T-helper 17 cell (primary cell): Measurements from ENCODE around the gene PIGC. TPM values are rescaled to one million over a fixed set of nuclear protein-coding genes. Genes with fewer than 3 reads are reported as not detected.
"Not testable (repeated sequence)": the region's sequence is repeated elsewhere in the genome, so short reads cannot be mapped to it uniquely, and the experiment has no call there.

Source experiments
- ATAC-seq: fragments of 150-1000 bp; cut with Tn5 transposase; 2 replicates; pipeline ENCODE4 v1.10.0; 2021; ENCODE audit warnings: mild to moderate bottlenecking, moderate library complexity
- DNase-seq, 3 donors: peaks; one replicate each; pipeline versions ENCODE4 v3.0.0 to v3.0.0-alpha.2; 2020 to 2021
- H3K9me3 ChIP-seq: one replicate; pipeline ENCODE4 v1.7.0; 2013; ENCODE audit warnings: low read length, mild to moderate bottlenecking; ENCODE audit not compliant: control insufficient read depth, poor library complexity, severe bottlenecking
- H3K27ac Mint-ChIP-seq: one replicate; pipeline ENCODE4 v1.8.0; 2022; ENCODE audit warnings: mild to moderate bottlenecking, moderate library complexity, mixed read lengths
- H3K27me3 Mint-ChIP-seq: one replicate; pipeline ENCODE4 v1.8.0; 2022; ENCODE audit warnings: mixed read lengths
- H3K36me3 Mint-ChIP-seq: one replicate; pipeline ENCODE4 v1.8.0; 2022; ENCODE audit warnings: low read depth, mixed read lengths
- H3K4me1 Mint-ChIP-seq: one replicate; pipeline ENCODE4 v1.8.0; 2022; ENCODE audit warnings: mild to moderate bottlenecking, mixed read lengths
- H3K4me3 Mint-ChIP-seq: one replicate; pipeline ENCODE4 v1.8.0; 2022; ENCODE audit warnings: mild to moderate bottlenecking, moderate library complexity, mixed read lengths
- total RNA-seq, 4 donors: library from RNA in 2 of 4; stranded (reverse) in 2 of 4; gene quantifications; one replicate each; pipeline ENCODE4 v1.2.3 and lab custom pipeline; 2022 to 2026

Gene PIGC
- total RNA-seq, 2 donors from 2014 or later = 21.4 to 24.9 TPM

DNA sequence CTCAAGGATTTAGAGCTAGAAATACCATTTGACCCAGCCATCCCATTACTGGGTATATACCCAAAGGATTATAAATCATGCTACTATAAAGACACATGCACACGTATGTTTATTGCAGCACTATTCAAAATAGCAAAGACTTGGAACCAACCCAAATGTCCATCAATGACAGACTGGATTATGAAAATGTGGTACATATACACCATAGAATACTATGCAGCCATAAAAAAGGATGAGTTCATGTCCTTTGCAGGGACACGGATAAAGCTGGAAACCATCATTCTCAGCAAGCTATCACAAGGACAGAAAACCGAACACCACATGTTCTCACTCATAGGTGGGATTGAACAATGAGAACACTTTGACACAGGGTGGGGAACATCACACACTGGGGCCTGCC lies 6.7 kb downstream of the PIGC start:
- H3K4me1 Mint-ChIP-seq = peaks cover 43% of the 10 kb centered on the region

GRCh38 chr1:172431721-172432192 lies 12.1 kb downstream of the PIGC start:
- H3K27me3 Mint-ChIP-seq = no peaks in the 10 kb centered on the region
- DNase-seq = no peak
- H3K4me3 Mint-ChIP-seq = peak overlapping the region; percentile 47
- peak; percentile 28 for ATAC-seq
- peaks cover 44% of the 10 kb centered on the region for H3K4me1 Mint-ChIP-seq
- no peaks in the 10 kb centered on the region for H3K9me3 ChIP-seq
- peak overlapping the region; percentile 74 for H3K27ac Mint-ChIP-seq
- peaks cover 6% of the 10 kb centered on the region for H3K36me3 Mint-ChIP-seq

More for the DNA sequence above, 6.7 kb downstream of the PIGC start:
- H3K9me3 ChIP-seq, H3K27me3 Mint-ChIP-seq, ATAC-seq, H3K4me3 Mint-ChIP-seq, H3K27ac Mint-ChIP-seq, DNase-seq: not testable (repeated sequence)
- peaks cover 14% of the 10 kb centered on the region for H3K36me3 Mint-ChIP-seq

DNA sequence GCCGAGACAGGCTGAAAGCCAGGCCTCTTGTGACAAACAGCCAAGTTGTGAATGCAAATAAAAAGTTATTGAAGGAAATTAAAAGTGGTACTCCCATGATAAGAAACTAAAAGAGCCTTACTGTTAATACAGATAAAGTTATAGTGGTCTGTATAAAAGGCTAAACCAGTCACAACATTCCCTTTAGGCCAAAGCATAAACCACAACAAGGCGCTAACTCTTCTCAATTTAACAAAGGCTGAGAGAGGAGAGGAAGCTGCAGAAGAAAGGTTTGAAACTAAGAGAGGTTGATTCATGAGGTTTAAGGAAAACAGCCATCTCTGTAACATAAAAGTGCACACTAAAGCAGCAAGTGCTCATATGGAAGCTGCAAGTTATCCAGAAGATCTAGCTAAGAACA lies 12.7 kb downstream of the PIGC start:
- ATAC-seq = no peak

GRCh38 chr1:172430128-172430454 lies 13.8 kb downstream of the PIGC start:
- Mint-ChIP-seq H3K4me3 (no peak overlapping the region), H3K36me3 (peaks cover 6% of the 10 kb centered on the region), H3K4me1 (peaks cover 44% of the 10 kb centered on the region), H3K27me3 (no peaks in the 10 kb centered on the region), H3K27ac (no peak overlapping the region)
- ATAC-seq = no peak
- no peak for DNase-seq
- H3K9me3 ChIP-seq = no peaks in the 10 kb centered on the region

More for the DNA sequence above, 12.7 kb downstream of the PIGC start:
- no peak for DNase-seq
- peaks cover 6% of the 10 kb centered on the region for H3K36me3 Mint-ChIP-seq
- peaks cover 44% of the 10 kb centered on the region for H3K4me1 Mint-ChIP-seq
- H3K9me3 ChIP-seq = no peaks in the 10 kb centered on the region
- peak overlapping the region; percentile 43 for H3K4me3 Mint-ChIP-seq
- H3K27me3 Mint-ChIP-seq = no peaks in the 10 kb centered on the region
- H3K27ac Mint-ChIP-seq = peak overlapping the region; percentile 74

DNA sequence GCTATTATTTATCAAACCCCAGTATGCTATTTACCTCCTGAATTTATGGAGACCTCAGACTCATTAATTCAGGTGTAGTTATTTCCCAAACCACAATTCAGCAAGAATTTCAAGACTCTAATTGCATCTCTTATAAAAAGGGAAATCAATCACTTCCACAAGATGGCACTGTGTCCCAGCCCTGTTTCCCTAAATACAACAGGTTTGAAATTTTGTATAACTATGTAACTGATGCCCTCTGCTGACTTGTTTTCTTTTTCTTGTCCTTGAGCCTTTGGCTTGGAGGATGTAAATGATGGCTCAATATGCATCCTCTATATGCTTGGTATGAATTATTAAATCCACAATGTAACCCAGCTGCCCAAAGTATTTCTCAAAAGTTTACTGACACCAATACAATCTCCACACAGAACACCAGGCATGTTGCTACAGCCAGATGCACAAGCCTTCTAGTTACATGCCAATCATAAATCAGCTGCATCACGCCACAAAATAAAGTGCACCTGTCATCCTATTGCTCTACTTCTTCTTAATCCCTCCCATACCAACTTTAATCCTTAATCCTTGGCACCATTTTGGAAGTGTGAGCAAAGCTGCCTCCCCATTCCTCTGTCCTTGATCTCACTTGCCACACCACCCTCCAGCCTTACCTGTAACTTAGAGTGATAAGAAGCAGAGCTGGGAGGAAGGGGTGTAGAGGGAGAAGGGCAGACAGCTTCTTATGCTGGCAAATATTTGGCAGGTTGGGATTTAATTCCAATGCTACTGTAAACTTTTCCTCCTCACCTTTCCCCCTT lies 14.3 kb downstream of the PIGC start:
- Mint-ChIP-seq H3K4me3 (no peak overlapping the region), H3K4me1 (peaks cover 43% of the 10 kb centered on the region), H3K27ac (no peak overlapping the region), H3K27me3 (no peaks in the 10 kb centered on the region), H3K36me3 (peaks cover 6% of the 10 kb centered on the region)
- no peaks in the 10 kb centered on the region for H3K9me3 ChIP-seq
- DNase-seq (peak in 1 of 3 donors; percentile 25), ATAC-seq (peak; percentile 82)

- Mint-ChIP-seq H3K27me3 (no peaks in the 10 kb centered on the region), H3K4me1 (peaks cover 23% of the 10 kb centered on the region), H3K27ac (no peak overlapping the region), H3K36me3 (no peaks in the 10 kb centered on the region), H3K4me3 (no peak overlapping the region)
- DNase-seq (no peak), ATAC-seq (no peak)
- H3K9me3 ChIP-seq = no peaks in the 10 kb centered on the region
Measured at GRCh38 chr1:172427191-172427590, 16.7 kb downstream of the PIGC start.

GRCh38 chr1:172425339-172425738 lies 18.5 kb downstream of the PIGC start:
- no peak for ATAC-seq
- no peaks in the 10 kb centered on the region for H3K9me3 ChIP-seq
- Mint-ChIP-seq H3K27me3 (no peaks in the 10 kb centered on the region), H3K4me1 (peaks cover 12% of the 10 kb centered on the region), H3K4me3 (no peak overlapping the region), H3K27ac (no peak overlapping the region), H3K36me3 (no peaks in the 10 kb centered on the region)
- no peak for DNase-seq

DNA sequence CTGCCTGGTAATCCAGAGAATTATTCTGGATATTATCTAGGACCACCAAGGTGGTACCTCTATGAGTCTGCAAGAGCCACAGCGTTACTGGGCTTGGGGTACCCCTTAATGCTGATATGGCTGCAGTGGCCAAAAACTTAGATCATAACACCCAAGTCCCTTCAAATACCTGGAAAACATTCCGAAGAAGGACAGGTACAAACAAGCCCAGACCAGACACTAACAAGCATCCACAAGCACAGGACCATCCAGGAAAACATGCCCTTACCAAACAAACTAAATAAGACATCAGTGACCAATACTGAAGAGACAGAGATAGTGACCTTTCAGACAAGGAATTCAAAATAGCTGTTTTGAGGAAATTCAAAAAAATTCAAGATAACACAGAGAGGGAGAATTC lies 20.5 kb downstream of the PIGC start:
- DNase-seq (no peak), ATAC-seq (no peak)
- Mint-ChIP-seq H3K27me3 (no peaks in the 10 kb centered on the region), H3K4me3 (no peak overlapping the region), H3K27ac (no peak overlapping the region), H3K4me1 (peaks cover 2% of the 10 kb centered on the region), H3K36me3 (no peaks in the 10 kb centered on the region)
- no peaks in the 10 kb centered on the region for H3K9me3 ChIP-seq

DNA sequence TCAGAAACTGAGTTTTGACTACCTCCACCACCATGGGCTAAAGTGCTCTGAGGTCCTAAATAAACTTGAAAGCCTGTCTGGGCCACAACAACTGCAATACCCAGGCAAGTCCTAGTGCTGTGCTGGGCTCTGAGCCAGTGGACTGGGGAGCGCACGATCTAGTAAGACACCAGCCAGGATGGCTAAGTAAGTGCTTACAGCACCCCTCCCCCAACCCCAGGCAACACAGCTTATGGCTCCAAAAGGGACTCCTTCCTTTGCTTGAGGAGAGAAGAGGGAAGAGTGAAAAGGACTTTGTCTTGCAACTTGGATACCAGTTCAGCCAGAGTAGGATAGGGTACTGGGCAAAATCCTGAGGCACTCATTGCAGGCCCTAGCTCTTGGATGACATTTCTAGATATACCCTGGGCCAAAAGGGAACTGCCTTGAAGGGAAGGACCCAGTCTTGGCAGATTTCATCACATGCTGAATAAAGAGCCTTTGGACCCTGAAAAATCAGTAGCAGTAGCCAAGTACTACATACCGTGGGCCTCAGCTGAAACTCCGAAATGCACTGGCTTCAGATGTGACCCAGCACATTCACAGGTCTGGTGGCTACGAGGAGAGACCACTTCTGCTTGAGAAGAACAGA lies 21.8 kb downstream of the PIGC start:
- Mint-ChIP-seq H3K4me3 (no peak overlapping the region), H3K27ac (no peak overlapping the region), H3K36me3 (no peaks in the 10 kb centered on the region), H3K27me3 (no peaks in the 10 kb centered on the region), H3K4me1 (peaks cover 4% of the 10 kb centered on the region)
- no peaks in the 10 kb centered on the region for H3K9me3 ChIP-seq
- ATAC-seq = no peak
- no peak for DNase-seq

DNA sequence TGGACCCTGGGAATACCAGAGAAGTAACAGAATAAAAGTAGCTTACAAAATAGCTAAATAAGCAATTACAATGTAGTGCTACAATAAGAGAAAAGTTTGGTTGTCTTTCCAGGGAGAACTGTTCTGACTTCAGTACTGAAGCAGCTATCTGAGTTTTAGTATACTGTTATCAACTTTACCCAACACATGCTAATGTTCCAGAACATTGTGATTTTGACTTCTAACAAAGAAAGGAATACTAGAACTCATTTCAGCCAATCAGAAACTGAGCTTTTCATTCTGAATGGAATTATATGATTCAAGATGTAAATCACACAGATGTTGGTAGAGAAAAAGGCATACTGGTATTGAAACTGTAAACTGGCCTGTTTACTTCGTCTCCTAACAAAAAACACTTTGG lies 23.5 kb downstream of the PIGC start, which contains the start of gene C1orf105:
C1orf105 (plus strand) TSS at position 301 of the 400 bp plus-strand sequence. CDS start 201 bp downstream, outside the sequence.
- Mint-ChIP-seq H3K4me1 (peaks cover 7% of the 10 kb centered on the region), H3K27ac (no peak within 1 kb of the TSS), H3K4me3 (no peak within 1 kb of the TSS), H3K36me3 (no peaks in the 10 kb centered on the region), H3K27me3 (no peaks in the 10 kb centered on the region)
- no peaks in the 10 kb centered on the region for H3K9me3 ChIP-seq
- ATAC-seq (no peak), DNase-seq (no peak)

- DNase-seq (no peak), ATAC-seq (no peak)
- Mint-ChIP-seq H3K27me3 (no peaks in the 10 kb centered on the region), H3K27ac (no peak overlapping the region), H3K36me3 (peaks cover 2% of the 10 kb centered on the region), H3K4me3 (no peak overlapping the region), H3K4me1 (peaks cover 7% of the 10 kb centered on the region)
- no peaks in the 10 kb centered on the region for H3K9me3 ChIP-seq
Measured at GRCh38 chr1:172417557-172417956, 26.3 kb downstream of the PIGC start.

DNA sequence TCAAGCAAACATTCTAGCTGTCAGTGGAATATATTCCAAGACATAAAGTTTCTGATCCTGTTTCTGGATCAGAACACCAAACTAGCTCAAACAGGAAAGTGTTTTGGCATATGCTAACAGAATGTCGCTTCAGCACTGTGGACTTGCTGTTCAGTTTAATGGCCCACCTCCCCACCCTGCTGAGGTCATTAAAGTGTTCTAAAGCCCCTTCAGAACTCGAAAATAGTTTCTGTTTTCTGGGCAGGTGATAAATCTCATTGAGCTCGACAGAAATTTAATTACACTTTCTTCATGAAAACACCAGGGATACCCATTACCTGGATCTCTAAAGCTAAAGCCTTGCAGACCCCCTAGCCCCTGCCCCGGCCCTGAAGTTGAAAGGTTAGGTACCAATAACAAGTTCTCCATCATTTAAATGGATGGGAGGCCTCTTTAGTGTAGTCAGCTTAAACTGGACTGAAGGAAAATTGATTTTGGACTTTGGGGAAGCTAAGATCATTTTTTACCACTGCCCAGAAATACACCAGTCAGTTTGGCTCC lies 27.3 kb downstream of the PIGC start:
- DNase-seq = no peak
- no peaks in the 10 kb centered on the region for H3K27me3 Mint-ChIP-seq
- no peak for ATAC-seq
- H3K36me3 Mint-ChIP-seq = peaks cover 5% of the 10 kb centered on the region
- no peak overlapping the region for H3K4me3 Mint-ChIP-seq
- H3K4me1 Mint-ChIP-seq = peaks cover 7% of the 10 kb centered on the region
- no peak overlapping the region for H3K27ac Mint-ChIP-seq
- H3K9me3 ChIP-seq = no peaks in the 10 kb centered on the region

DNA sequence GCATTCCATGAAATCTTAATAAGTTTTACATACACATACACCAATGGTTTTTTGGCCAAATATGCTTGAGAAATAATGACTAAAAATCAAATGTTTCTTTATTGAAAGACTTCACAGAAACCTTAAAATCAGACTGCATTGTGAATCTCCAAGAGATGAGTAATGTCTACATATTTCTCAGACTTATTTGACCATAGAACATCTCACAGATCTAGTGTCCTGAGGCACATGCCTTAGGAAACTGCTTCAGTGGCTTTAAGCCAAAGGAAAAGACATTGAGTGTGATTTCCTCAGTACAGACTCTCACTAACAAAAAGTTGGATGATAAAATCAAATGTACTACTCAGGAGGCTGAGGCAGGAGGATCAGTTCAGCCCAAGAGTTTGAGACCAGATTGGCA lies 29.5 kb downstream of the PIGC start:
- peaks cover 5% of the 10 kb centered on the region for H3K4me1 Mint-ChIP-seq
- H3K36me3 Mint-ChIP-seq = peaks cover 5% of the 10 kb centered on the region
- DNase-seq = no peak
- no peak overlapping the region for H3K4me3 Mint-ChIP-seq
- ATAC-seq = no peak
- no peak overlapping the region for H3K27ac Mint-ChIP-seq
- no peaks in the 10 kb centered on the region for H3K27me3 Mint-ChIP-seq
- no peaks in the 10 kb centered on the region for H3K9me3 ChIP-seq
